IMR-90 (cell line): ENCODE results near the gene LRRC7. TPM values are rescaled to one million over a fixed set of nuclear protein-coding genes. Genes with fewer than 3 reads are reported as not detected.

Source experiments
- ATAC-seq: fragments of 200-7000 bp; cut with Tn5 transposase; 2 replicates; pipeline ENCODE4 v1.9.1; 2020; ENCODE audit warnings: low read depth, mild to moderate bottlenecking, moderate library complexity
- BruUV-seq: library from RNA; stranded (reverse); fragments of 400-500 nt; replicated peaks from 2 replicates; lab custom pipeline; 2021; lab: Mats Ljungman, UMichigan
- CTCF ChIA-PET: fragments of 300-600 bp; formaldehyde crosslinking; extraction: SDS; loops from one replicate; lab custom pipeline; 2021; ENCODE audit warnings: antibody characterized with exemption; lab: Yijun Ruan, JAX
- POLR2A ChIA-PET: fragments of 300-600 bp; sonication (Branson Sonifier 250); formaldehyde crosslinking; loops from one replicate; lab custom pipeline; 2022; ENCODE audit warnings: antibody characterized with exemption; ENCODE audit not compliant: unreplicated experiment; lab: Charles Lee
- DNase-seq: peaks from one replicate; pipeline ENCODE4 v3.0.0; 2013
- H2AFZ ChIP-seq: replicated peaks from 2 replicates; pipeline ENCODE3; 2013; ENCODE audit warnings: low read length, mild to moderate bottlenecking; ENCODE audit not compliant: poor library complexity
- H2AK5ac ChIP-seq: 2 replicates; pipeline ENCODE4 v1.6.1; 2013; ENCODE audit warnings: low read depth, low read length, inconsistent platforms
- H2AK9ac ChIP-seq: replicated peaks from 2 replicates; pipeline ENCODE3; 2013; ENCODE audit warnings: mild to moderate bottlenecking, low read depth, low read length, moderate library complexity; ENCODE audit not compliant: poor library complexity
- H2BK120ac ChIP-seq: 2 replicates; pipeline ENCODE4 v1.6.1; 2013; ENCODE audit warnings: low read depth, low read length, inconsistent platforms
- H2BK15ac ChIP-seq: 3 replicates; pipeline ENCODE4 v1.6.1; 2013; ENCODE audit warnings: low read depth, low read length, inconsistent platforms
- H2BK20ac ChIP-seq: 2 replicates; pipeline ENCODE4 v1.6.1; 2013; ENCODE audit warnings: low read depth, mild to moderate bottlenecking, inconsistent platforms, low read length, moderate library complexity
- H2BK5ac ChIP-seq: 2 replicates; pipeline ENCODE4 v1.6.1; 2013; ENCODE audit warnings: mild to moderate bottlenecking, low read depth, low read length, inconsistent platforms; ENCODE audit not compliant: poor library complexity, severe bottlenecking
- H3K14ac ChIP-seq: replicated peaks from 2 replicates; pipeline ENCODE4 v1.6.1; 2013; ENCODE audit warnings: low read depth, low read length, inconsistent platforms
- H3K18ac ChIP-seq: 2 replicates; pipeline ENCODE4 v1.6.1; 2013; ENCODE audit warnings: low read depth, low read length, control low read depth
- H3K23ac ChIP-seq: 2 replicates; pipeline ENCODE4 v1.6.1; 2013; ENCODE audit warnings: low read depth, low read length, inconsistent platforms
- H3K27ac ChIP-seq: 2 replicates; pipeline ENCODE4 v1.5.1; 2013; ENCODE audit warnings: mild to moderate bottlenecking, control low read depth, low read length; ENCODE audit not compliant: insufficient read depth
- H3K27me3 ChIP-seq: 2 replicates; pipeline ENCODE4 v1.6.1; 2013; ENCODE audit warnings: low read length; ENCODE audit not compliant: control insufficient read depth, insufficient read depth
- H3K36me3 ChIP-seq: 2 replicates; pipeline ENCODE4 v1.6.1; 2013; ENCODE audit warnings: low read length, mixed read lengths; ENCODE audit not compliant: control insufficient read depth, insufficient read depth
- H3K4ac ChIP-seq: 2 replicates; pipeline ENCODE4 v1.6.1; 2013; ENCODE audit warnings: low read depth, low read length, inconsistent platforms
- H3K4me1 ChIP-seq: 2 replicates; pipeline ENCODE4 v1.6.1; 2013; ENCODE audit warnings: low read length, mixed read lengths; ENCODE audit not compliant: control insufficient read depth, insufficient read depth
- H3K4me2 ChIP-seq: 2 replicates; pipeline ENCODE4 v1.6.1; 2013; ENCODE audit warnings: low read depth, mild to moderate bottlenecking, control low read depth, low read length, moderate library complexity
- H3K4me3 ChIP-seq: 2 replicates; pipeline ENCODE4 v1.5.1; 2013; ENCODE audit warnings: low read depth, mild to moderate bottlenecking, control low read depth, low read length, moderate library complexity; ENCODE audit not compliant: insufficient read depth
- H3K56ac ChIP-seq: 2 replicates; pipeline ENCODE4 v1.6.1; 2013; ENCODE audit warnings: low read length, inconsistent platforms; ENCODE audit not compliant: insufficient read depth; ENCODE audit errors: extremely low read depth
- H3K79me1 ChIP-seq, 2 experiments: 2 replicates each; pipeline ENCODE4 v1.6.1; 2013; ENCODE audit warnings: low read length in 2 of 2, inconsistent platforms in 1 of 2, low read depth in 1 of 2
- H3K9ac ChIP-seq: 2 replicates; pipeline ENCODE4 v1.6.1; 2013; ENCODE audit warnings: low read depth, low read length, control low read depth
- H3K9me1 ChIP-seq: 2 replicates; pipeline ENCODE4 v1.6.1; 2013; ENCODE audit warnings: low read length, inconsistent platforms; ENCODE audit not compliant: insufficient read depth
- H3K9me3 ChIP-seq: 2 replicates; pipeline ENCODE4 v1.6.1; 2013; ENCODE audit warnings: low read length; ENCODE audit not compliant: control insufficient read depth, insufficient read depth
- H4K20me1 ChIP-seq: 2 replicates; pipeline ENCODE4 v1.6.1; 2013; ENCODE audit warnings: low read length, inconsistent platforms; ENCODE audit not compliant: insufficient read depth
- H4K5ac ChIP-seq: 2 replicates; pipeline ENCODE4 v1.6.1; 2013; ENCODE audit warnings: mild to moderate bottlenecking, low read depth, low read length, control low read depth
- H4K8ac ChIP-seq, 2 experiments: 2 replicates each; pipeline ENCODE4 v1.6.1; 2013; ENCODE audit warnings: low read depth in 2 of 2, low read length in 2 of 2, control low read depth in 1 of 2, inconsistent platforms in 1 of 2
- H4K91ac ChIP-seq: 2 replicates; pipeline ENCODE4 v1.6.1; 2013; ENCODE audit warnings: low read depth, low read length, inconsistent platforms; ENCODE audit not compliant: insufficient read depth
- BHLHE40 ChIP-seq: fragments of 150-350 bp; IDR thresholded peaks from 2 replicates; pipeline ENCODE4 v1.6.1; 2016; ENCODE audit warnings: mild to moderate bottlenecking, low read depth, low read length
- CEBPB ChIP-seq: IDR thresholded peaks from 2 replicates; pipeline ENCODE4 v1.6.1; 2012; ENCODE audit warnings: low read depth, low read length, improper control_type of control experiment
- ELK1 ChIP-seq: fragments of 150-350 bp; IDR thresholded peaks from 2 replicates; pipeline ENCODE4 v1.6.1; 2016; ENCODE audit warnings: low read depth, mild to moderate bottlenecking, low read length, moderate library complexity, borderline replicate concordance
- FOS ChIP-seq: fragments of 150-350 bp; IDR thresholded peaks from 2 replicates; pipeline ENCODE4 v1.6.1; 2016; ENCODE audit warnings: low read depth, low read length
- MAFK ChIP-seq: IDR thresholded peaks from 2 replicates; pipeline ENCODE4 v1.6.1; 2012; ENCODE audit warnings: low read depth, low read length, improper control_type of control experiment
- MAZ ChIP-seq: IDR thresholded peaks from 2 replicates; pipeline ENCODE4 v1.6.1; 2012; ENCODE audit warnings: low read depth, mild to moderate bottlenecking, low read length, improper control_type of control experiment, moderate library complexity, borderline replicate concordance
- MXI1 ChIP-seq: IDR thresholded peaks from 2 replicates; pipeline ENCODE4 v1.6.1; 2012; ENCODE audit warnings: low read depth, mild to moderate bottlenecking, low read length, moderate library complexity, borderline replicate concordance
- POLR2A ChIP-seq: IDR thresholded peaks from 2 replicates; pipeline ENCODE4 v1.6.1; 2012; ENCODE audit warnings: mild to moderate bottlenecking, low read depth, low read length
- RAD21 ChIP-seq: IDR thresholded peaks from 2 replicates; pipeline ENCODE4 v1.6.1; 2012; ENCODE audit warnings: low read length, improper control_type of control experiment
- RCOR1 ChIP-seq: IDR thresholded peaks from 2 replicates; pipeline ENCODE4 v1.6.1; 2012; ENCODE audit warnings: mild to moderate bottlenecking, low read length, improper control_type of control experiment; ENCODE audit not compliant: insufficient replicate concordance
- RFX5 ChIP-seq: IDR thresholded peaks from 2 replicates; pipeline ENCODE4 v1.8.0; 2012; ENCODE audit warnings: low read depth, mild to moderate bottlenecking, low read length, moderate library complexity
- SMC3 ChIP-seq: fragments of 150-350 bp; IDR thresholded peaks from 2 replicates; pipeline ENCODE4 v1.6.1; 2016; ENCODE audit warnings: low read depth, mild to moderate bottlenecking, antibody characterized with exemption, low read length, moderate library complexity
- USF2 ChIP-seq: fragments of 150-350 bp; IDR thresholded peaks from 2 replicates; pipeline ENCODE4 v1.6.1; 2017; ENCODE audit warnings: mild to moderate bottlenecking, antibody characterized with exemption, low read length, low read depth
- WGBS, 2 experiments: methylation state at CpG; one replicate each; pipeline versions ENCODE4 v1.1.5 to v1.1.7; 2013; ENCODE audit warnings: missing lambda C conversion rate in 2 of 2; ENCODE audit not compliant: insufficient read length in 1 of 2; ENCODE audit errors: extremely low coverage in 2 of 2; 5-methylcytosine and 5-hydroxymethylcytosine counted together
- dilution Hi-C: fragments of 300-500 bp; cut with HindIII; formaldehyde crosslinking; loops from one replicate; pipeline ENCODE4 v1.14.3; 2018; ENCODE audit warnings: low sequenced_read_pairs; ENCODE audit not compliant: unreplicated experiment
- in situ Hi-C: fragments of 300-500 bp; cut with MboI; formaldehyde crosslinking; loops from 3 replicates; pipeline ENCODE4 v1.14.3; 2019; ENCODE audit warnings: low sequenced_read_pairs, inconsistent platforms, mixed read lengths
- intact Hi-C: fragments of 100-400 bp; cut with micrococcal nuclease; formaldehyde crosslinking; loops from 2 replicates; pipeline ENCODE4 v1.10.0; 2022
- polyA plus RNA-seq, 3 experiments: library from polyadenylated mRNA; depleted of rRNA; stranded (reverse); fragments of >200 nt; gene quantifications; 2 replicates each; pipeline ENCODE4 v1.2.3, GENCODE V29; 2012; ENCODE audit warnings: low replicate concordance in 1 of 3
- total RNA-seq: library from RNA; depleted of rRNA; stranded (reverse); fragments of >200 nt; gene quantifications from 2 replicates; pipeline ENCODE4 v1.2.3, GENCODE V29; 2012

The LRRC7 gene
- total and polyA plus RNA-seq, 2 of the 4 experiments (the other 2 are of a cell fraction) = under 0.01 to 0.02 TPM

- TF ChIP-seq ELK1 = no peak
Observed at GRCh38 chr1:69519006-69519405, 48.7 kb upstream of the LRRC7 start (continued).

- Histone ChIP-seq H3K9ac (no peak overlapping the region), H3K23ac (no peak overlapping the region), H3K4me1 (no peaks in the 10 kb centered on the region; the same call in 1 of the 2 replicates), H3K79me1 (no peaks in the 10 kb centered on the region), H2AK9ac (no peak overlapping the region), H2AK5ac (no peak overlapping the region), H3K27me3 (no peaks in the 10 kb centered on the region), H3K4me3 (no peak overlapping the region), H3K4ac (no peak overlapping the region), H2BK5ac (no peak overlapping the region), H3K18ac (no peak overlapping the region), H4K91ac (no peak overlapping the region), H3K4me2 (no peak overlapping the region), H2BK15ac (no peak overlapping the region), H2BK120ac (no peak overlapping the region), H3K9me1 (peaks cover 4% of the 10 kb centered on the region; the same call in 1 of the 2 replicates), H3K14ac (no peak overlapping the region), H2AFZ (no peak overlapping the region), H3K36me3 (no peaks in the 10 kb centered on the region), H3K9me3 (no peaks in the 10 kb centered on the region), H4K8ac (no peak overlapping the region), H4K5ac (no peak overlapping the region), H3K27ac (no peak overlapping the region), H3K56ac (no peak overlapping the region), H4K20me1 (no peaks in the 10 kb centered on the region), H2BK20ac (no peak overlapping the region)
- in situ Hi-C loops (no loop called here), intact Hi-C loops (no loop called here), dilution Hi-C loops (no loop called here)
- DNase-seq (no peak), ATAC-seq (no peak)
- no TSS peak for BruUV-seq
- CTCF ChIA-PET = no interaction called here
- no CpG with 5 or more reads among the region's 5 CpGs for WGBS, 2 experiments
- POLR2A ChIA-PET = no interaction called here
- no peak for TF ChIP-seq MAFK
- TF ChIP-seq CEBPB = no peak
- no peak for TF ChIP-seq ELK1
- no peak for TF ChIP-seq POLR2A
- no peak for TF ChIP-seq BHLHE40
- no peak for TF ChIP-seq USF2
- no peak for TF ChIP-seq SMC3
- TF ChIP-seq MXI1 = no peak
- no peak for TF ChIP-seq FOS
- no peak for TF ChIP-seq RFX5
- TF ChIP-seq RCOR1 = no peak
- no peak for TF ChIP-seq RAD21
- TF ChIP-seq MAZ = no peak
Observed at GRCh38 chr1:69520326-69520725, 47.4 kb upstream of the LRRC7 start.
